Esophagus squamous epithelium (tissue), 5 donors: ENCODE measurements around the gene OGG1. TPM values are rescaled to one million over a fixed set of nuclear protein-coding genes. Genes with fewer than 3 reads are reported as not detected.

Experiments
- DNase-seq: peaks from one replicate; lab custom pipeline; 2025; lab: John Stamatoyannopoulos, UW
- H3K27ac ChIP-seq, 4 donors: fragments of 200-600 bp; sonication (generic); one replicate each; pipeline ENCODE4 v1.5.1; 2016 to 2019; ENCODE audit warnings: mild to moderate bottlenecking in 1 of 4
- H3K27me3 ChIP-seq, 4 donors: fragments of 200-600 bp; sonication (generic); 1 replicate in 3 of 4; 2 replicates in 1 of 4; pipeline versions ENCODE4 v1.5.1 to v1.6.0; 2017 to 2021; ENCODE audit warnings: antibody characterized with exemption in 1 of 4
- H3K36me3 ChIP-seq, 3 donors: fragments of 200-600 bp; sonication (generic); one replicate each; pipeline ENCODE4 v1.5.1; 2016 to 2019
- H3K4me1 ChIP-seq, 3 donors: fragments of 200-600 bp; sonication (generic); one replicate each; pipeline ENCODE4 v1.5.1; 2017 to 2019
- H3K4me3 ChIP-seq, 4 donors: fragments of 200-600 bp; sonication (generic); 1 replicate in 3 of 4; 2 replicates in 1 of 4; pipeline ENCODE4 v1.5.1; 2016 to 2019; ENCODE audit warnings: mild to moderate bottlenecking in 2 of 4, moderate library complexity in 1 of 4
- H3K9me3 ChIP-seq, 3 donors: fragments of 200-600 bp; sonication (generic); one replicate each; pipeline ENCODE4 v1.5.1; 2016 to 2019
- POLR2A ChIP-seq, 4 donors: fragments of 450-650 bp; IDR thresholded peaks; one replicate each; pipeline ENCODE4 v1.6.1; 2017; ENCODE audit warnings: antibody characterized with exemption in 4 of 4, mild to moderate bottlenecking in 4 of 4, moderate library complexity in 3 of 4
- WGBS, 2 donors: methylation state at CpG; one replicate each; pipeline ENCODE4 v1.1.5; 2018; 5-methylcytosine and 5-hydroxymethylcytosine counted together
- intact Hi-C: fragments of 100-400 bp; cut with DNase I; formaldehyde crosslinking; loops from one replicate; pipeline ENCODE4 v1.15.0; 2022
- total RNA-seq, 4 donors: library from RNA; depleted of rRNA; stranded (reverse); fragments of >200 nt; gene quantifications; one replicate each; pipeline ENCODE4 v1.1.0, GENCODE V29; 2016
- TF ChIP-seq, protein P1 (sequence below), 6 experiments: fragments of 450-650 bp in 4 of 6; fragments of 200-600 bp in 2 of 6; sonication (generic) in 2 of 6; IDR thresholded peaks; one replicate each; pipeline ENCODE4 v1.5.1; 2016 to 2019; ENCODE audit warnings: antibody characterized with exemption in 6 of 6, mild to moderate bottlenecking in 4 of 6, moderate library complexity in 4 of 6
- donor health status: DM: yes; HTN: yes; CAD: no.

Gene OGG1
- total RNA-seq, 4 donors from 2014 or later, result 9.5 to 20.6 (median 10.5) TPM

DNA sequence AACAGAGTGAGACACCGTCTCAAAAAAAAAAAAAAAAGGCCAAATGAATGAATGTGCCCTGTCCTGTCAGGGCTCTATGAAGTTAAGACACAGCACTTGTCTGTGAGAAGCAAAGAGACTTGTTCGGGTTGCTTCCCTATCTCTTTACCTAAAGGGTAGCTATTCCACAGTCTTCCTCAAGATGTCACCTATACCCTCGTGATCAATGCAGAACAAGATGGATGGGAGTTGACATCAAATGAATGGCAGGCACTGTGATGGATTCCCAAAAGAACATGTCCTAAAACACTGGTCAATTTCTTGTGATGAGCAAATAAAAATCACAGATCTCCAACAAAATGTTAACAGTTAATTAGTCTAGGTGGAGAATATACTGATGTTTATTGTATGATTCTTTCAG, 33.0 kb downstream of the OGG1 start:
- H3K4me1 ChIP-seq, result peaks cover 0 to 32% (median 4%) of the 10 kb centered on the region in 3 donors
- DNase-seq, result no peak
- H3K9me3 ChIP-seq, result no peaks in the 10 kb centered on the region
- H3K36me3 ChIP-seq, result peaks cover 5 to 89% (median 20%) of the 10 kb centered on the region in 3 donors
- H3K27ac ChIP-seq, result no peak overlapping the region
- H3K27me3 ChIP-seq, result no peaks in the 10 kb centered on the region
- intact Hi-C loops, result no loop called here
- TF ChIP-seq POLR2A (IDR thresholded peaks at IDR 0.05), result no peak
- TF ChIP-seq, protein P1, sequence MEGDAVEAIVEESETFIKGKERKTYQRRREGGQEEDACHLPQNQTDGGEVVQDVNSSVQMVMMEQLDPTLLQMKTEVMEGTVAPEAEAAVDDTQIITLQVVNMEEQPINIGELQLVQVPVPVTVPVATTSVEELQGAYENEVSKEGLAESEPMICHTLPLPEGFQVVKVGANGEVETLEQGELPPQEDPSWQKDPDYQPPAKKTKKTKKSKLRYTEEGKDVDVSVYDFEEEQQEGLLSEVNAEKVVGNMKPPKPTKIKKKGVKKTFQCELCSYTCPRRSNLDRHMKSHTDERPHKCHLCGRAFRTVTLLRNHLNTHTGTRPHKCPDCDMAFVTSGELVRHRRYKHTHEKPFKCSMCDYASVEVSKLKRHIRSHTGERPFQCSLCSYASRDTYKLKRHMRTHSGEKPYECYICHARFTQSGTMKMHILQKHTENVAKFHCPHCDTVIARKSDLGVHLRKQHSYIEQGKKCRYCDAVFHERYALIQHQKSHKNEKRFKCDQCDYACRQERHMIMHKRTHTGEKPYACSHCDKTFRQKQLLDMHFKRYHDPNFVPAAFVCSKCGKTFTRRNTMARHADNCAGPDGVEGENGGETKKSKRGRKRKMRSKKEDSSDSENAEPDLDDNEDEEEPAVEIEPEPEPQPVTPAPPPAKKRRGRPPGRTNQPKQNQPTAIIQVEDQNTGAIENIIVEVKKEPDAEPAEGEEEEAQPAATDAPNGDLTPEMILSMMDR (IDR thresholded peaks at IDR 0.05), result no peak
- no peak overlapping the region for H3K4me3 ChIP-seq
- WGBS, 2 donors, result 24 to 40% methylated on average over 3 of the region's 3 CpGs

DNA sequence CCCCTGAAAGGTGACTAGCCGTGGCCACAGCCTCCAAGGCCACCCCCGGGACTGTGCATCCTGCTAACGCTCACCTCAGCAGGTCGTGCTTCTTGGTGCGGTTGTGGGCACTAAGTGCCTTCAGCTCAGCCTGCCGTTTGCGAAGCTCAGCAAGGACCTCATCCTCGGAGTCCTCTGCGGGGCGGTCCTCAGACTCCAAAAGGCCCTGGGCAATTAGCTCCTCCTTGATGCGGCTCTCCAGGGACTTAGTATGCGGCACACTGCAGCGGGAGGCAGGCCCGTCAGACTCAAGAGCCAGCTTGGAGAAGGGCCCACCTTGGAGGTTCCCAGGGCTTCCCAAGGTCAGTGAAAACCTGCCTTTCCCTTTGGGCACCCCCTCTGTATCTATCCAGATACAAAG, 34.2 kb downstream of the OGG1 start:
- TF ChIP-seq, protein P1 (IDR thresholded peaks at IDR 0.05), result no peak
- TF ChIP-seq POLR2A (IDR thresholded peaks at IDR 0.05), result no peak
- H3K4me1 ChIP-seq, result peaks cover 0 to 24% (median 0%) of the 10 kb centered on the region in 3 donors
- DNase-seq, result no peak
- intact Hi-C loops, result no loop called here
- peaks cover 5 to 100% (median 21%) of the 10 kb centered on the region in 3 donors for H3K36me3 ChIP-seq
- H3K27me3 ChIP-seq, result no peaks in the 10 kb centered on the region
- H3K4me3 ChIP-seq, result no peak overlapping the region
- no peak overlapping the region for H3K27ac ChIP-seq
- 95 to 96% methylated on average over 7 to 9 of the region's 14 CpGs for WGBS, 2 donors
- H3K9me3 ChIP-seq, result no peaks in the 10 kb centered on the region

DNA sequence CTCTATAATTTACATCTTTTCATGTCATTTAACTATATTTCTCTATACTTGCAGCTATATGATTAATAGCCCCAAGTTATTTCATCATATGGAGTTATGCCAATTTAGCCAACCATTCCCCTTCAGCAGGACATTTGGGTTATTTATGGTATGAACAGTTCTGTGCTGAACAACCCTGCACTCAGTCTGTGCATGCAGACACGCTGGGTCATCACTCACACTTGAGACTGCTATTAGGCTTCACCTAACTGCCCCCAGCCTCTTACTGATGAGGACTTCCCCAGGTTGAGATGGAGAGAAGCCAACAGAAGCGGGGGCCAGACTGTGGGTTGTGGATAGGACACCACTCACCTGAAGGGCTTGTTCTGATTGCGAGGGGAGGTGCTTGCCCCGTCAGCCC, 35.2 kb downstream of the OGG1 start:
- no peak for TF ChIP-seq POLR2A (IDR thresholded peaks at IDR 0.05)
- TF ChIP-seq, protein P1 (IDR thresholded peaks at IDR 0.05), result no peak
- Histone ChIP-seq H3K9me3 (no peaks in the 10 kb centered on the region), H3K4me3 (no peak overlapping the region), H3K27me3 (no peaks in the 10 kb centered on the region), H3K36me3 (peaks cover 5 to 100% (median 28%) of the 10 kb centered on the region in 3 donors), H3K4me1 (peaks cover 0 to 20% (median 0%) of the 10 kb centered on the region in 3 donors), H3K27ac (no peak overlapping the region)
- intact Hi-C loops, result no loop called here
- 87% methylated on average over 4 of the region's 4 CpGs for WGBS, 2 donors
- DNase-seq, result no peak

DNA sequence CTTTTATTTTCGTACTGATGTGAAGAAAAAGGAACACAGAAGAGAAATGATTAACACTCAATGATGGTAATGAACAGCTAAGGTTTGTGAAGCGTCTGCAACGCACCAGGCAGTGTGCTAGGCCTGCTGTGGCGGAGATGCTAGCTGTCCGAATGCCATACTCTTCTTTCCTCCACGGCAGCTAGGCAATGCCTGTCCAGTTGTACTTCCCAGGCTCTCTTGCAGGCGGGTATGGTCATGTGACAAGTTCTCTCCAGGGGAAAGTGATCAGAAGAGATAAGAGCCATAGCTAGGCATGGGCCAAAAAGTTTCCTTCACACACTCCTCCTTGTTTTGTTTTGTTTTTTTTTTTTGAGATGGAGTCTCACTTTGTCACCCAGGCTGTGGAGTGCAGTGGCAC, 35.9 kb downstream of the OGG1 start:
- intact Hi-C loops, result no loop called here
- Histone ChIP-seq H3K27me3 (no peaks in the 10 kb centered on the region), H3K4me1 (peaks cover 0 to 26% (median 0%) of the 10 kb centered on the region in 3 donors), H3K9me3 (no peaks in the 10 kb centered on the region), H3K4me3 (no peak overlapping the region), H3K27ac (no peak overlapping the region), H3K36me3 (peaks cover 5 to 100% (median 24%) of the 10 kb centered on the region in 3 donors)
- no peak for DNase-seq
- TF ChIP-seq, protein P1 (IDR thresholded peaks at IDR 0.05), result no peak
- no peak for TF ChIP-seq POLR2A (IDR thresholded peaks at IDR 0.05)
- WGBS, 2 donors, result 81 to 93% methylated on average over 7 of the region's 7 CpGs

DNA sequence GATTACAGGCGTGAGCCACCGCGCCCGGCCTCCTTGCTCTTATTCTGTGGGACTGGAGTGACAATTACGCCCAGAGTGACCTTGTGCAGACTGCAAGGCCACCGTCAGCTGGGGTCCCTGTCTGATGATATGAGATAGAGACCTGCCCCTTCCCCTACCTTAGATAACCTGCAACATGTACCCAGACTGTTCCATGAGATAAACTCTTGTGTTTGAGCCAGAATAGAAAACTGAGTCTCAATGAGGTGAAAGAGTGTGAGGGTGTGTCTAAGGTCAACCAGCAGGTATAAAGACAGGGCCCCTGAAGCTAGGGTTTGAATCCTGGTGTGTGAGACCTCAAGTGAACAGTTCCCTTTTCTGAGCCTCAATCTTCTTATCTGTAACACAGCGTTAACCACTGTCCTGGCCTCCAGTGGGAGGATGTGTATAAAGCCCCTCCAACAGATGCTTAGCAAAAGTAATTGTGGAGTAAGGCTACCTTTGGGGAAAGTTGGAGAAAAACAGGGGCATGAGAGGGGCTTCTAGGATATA, 36.5 kb downstream of the OGG1 start:
- Histone ChIP-seq H3K4me3 (no peak overlapping the region), H3K27ac (no peak overlapping the region), H3K9me3 (no peaks in the 10 kb centered on the region), H3K4me1 (peaks cover 2 to 26% (median 6%) of the 10 kb centered on the region in 3 donors), H3K36me3 (peaks cover 5 to 100% (median 23%) of the 10 kb centered on the region in 3 donors), H3K27me3 (no peaks in the 10 kb centered on the region)
- no peak for DNase-seq
- no peak for TF ChIP-seq POLR2A (IDR thresholded peaks at IDR 0.05)
- TF ChIP-seq, protein P1 (IDR thresholded peaks at IDR 0.05), result no peak
- intact Hi-C loops, result no loop called here
- 98 to 100% methylated on average over 1 to 7 of the region's 7 CpGs for WGBS, 2 donors
